GM21786 (cell line): ENCODE data around the gene PAX1.

Experiments used
- ATAC-seq: cut with Tn5 transposase; IDR thresholded peaks from one replicate; pipeline ENCODE4 v1.9.1; 2021; ENCODE audit not compliant: unreplicated experiment

The PAX1 gene

DNA sequence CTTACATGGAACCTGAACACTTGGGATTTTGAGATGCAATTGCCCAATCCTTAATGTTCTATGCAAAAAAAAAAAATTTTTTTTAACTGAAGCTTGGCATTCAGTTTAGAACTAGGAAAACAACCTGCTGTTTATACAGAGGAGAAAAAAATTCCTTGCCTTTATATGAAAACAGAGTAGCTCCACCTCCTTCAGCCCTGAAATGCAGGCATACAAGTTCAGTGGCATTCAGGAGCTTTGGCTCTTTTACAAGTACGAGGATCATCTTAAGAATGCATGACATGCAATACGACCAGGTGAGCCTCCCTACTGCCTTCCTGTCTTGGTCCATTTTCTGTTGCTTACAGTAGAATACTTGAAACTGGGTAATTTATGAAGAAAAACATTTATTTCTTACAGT is 20.4 kb downstream of the PAX1 start:
- ATAC-seq, result no peak

- ATAC-seq, result no peak
Observed at GRCh38 chr20:21729316-21729715, 23.9 kb downstream of the PAX1 start.

DNA sequence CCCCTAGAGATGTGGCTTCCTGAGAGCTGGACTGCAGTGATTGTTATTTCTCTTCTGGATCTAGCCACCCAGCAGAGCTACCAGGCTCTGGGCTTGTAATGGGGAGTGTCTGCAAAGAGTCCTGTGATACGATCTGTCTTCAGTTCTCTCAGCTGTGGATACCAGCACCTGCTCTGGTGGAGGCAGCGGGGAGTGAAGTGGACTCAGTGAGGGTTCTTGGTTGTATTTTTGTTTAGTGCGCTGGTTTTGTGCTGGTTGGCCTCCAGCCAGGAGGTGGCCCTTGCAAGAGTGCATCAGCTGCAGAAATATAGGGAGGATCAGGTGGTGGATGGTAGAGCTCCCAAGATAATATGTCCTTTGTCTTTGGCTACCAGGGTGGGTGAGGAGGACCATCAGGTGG is 33.7 kb downstream of the PAX1 start:
- ATAC-seq, result no peak

DNA sequence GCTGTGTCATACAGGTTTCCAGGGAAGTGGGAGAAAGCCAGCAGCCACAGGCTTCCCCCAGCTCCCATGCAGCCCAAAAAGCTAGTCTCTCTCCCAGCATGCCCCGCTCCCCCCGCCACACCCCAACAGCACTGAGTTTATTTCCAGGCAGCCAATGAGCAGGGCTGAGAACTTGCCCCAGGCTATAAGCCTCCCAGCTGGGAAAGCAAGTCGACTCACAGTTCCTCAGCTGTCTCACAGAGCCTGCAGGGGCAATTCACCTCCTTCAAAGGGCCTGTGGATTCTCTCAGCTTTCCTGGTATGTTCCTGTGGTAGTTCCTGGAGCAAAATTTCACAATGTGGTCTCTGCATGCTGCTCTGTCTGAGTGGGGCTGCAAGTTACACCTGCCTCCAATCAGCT is 34.2 kb downstream of the PAX1 start:
- ATAC-seq, result no peak

DNA sequence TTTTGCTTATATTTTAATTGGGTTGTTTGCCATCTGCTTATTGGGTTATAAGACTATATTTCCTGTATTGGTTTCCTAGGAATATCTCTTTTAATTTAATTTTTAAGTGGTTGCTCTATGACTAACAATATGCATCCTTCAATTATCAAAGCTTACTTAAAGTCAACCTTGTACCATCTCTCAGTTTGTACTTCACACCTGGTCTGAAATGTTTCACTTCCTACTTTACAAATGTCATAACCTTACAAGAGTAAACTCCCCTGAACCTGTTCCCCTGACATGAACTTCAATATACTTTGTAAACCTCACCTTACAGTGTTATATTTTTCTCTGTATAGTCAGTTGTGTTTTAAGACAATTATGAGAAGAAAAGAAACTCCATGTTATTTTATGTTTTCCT is 35.8 kb downstream of the PAX1 start:
- ATAC-seq, result no peak

GRCh38 chr20:21762646-21763045 is 57.2 kb downstream of the PAX1 start:
- ATAC-seq, result no peak

DNA sequence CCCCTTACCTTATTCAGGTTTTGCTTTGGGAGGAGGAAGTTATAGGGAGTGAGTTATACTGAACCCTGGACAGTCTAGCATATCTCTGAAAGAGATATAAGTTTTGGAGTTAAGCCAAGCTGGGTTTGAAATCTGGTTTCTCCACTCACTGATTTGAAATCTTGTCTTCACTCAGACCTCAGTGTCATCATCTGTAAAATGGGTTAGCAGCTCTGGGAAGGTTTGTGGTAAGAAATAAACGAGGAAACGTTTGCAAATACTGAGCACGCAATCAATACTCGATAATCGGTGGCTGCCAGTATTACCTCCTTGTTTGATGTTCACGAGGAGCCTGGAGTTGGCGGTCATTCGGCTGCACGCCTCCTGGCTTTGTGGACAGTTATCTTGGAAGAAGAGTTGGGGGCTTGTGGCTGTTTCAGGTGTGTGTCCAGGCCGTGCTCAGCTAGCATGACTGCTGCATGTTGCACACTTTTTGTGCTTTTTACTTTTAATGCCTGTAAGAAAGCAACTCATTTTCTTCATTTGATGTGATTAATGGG is 61.8 kb downstream of the PAX1 start:
- ATAC-seq, result no peak

DNA sequence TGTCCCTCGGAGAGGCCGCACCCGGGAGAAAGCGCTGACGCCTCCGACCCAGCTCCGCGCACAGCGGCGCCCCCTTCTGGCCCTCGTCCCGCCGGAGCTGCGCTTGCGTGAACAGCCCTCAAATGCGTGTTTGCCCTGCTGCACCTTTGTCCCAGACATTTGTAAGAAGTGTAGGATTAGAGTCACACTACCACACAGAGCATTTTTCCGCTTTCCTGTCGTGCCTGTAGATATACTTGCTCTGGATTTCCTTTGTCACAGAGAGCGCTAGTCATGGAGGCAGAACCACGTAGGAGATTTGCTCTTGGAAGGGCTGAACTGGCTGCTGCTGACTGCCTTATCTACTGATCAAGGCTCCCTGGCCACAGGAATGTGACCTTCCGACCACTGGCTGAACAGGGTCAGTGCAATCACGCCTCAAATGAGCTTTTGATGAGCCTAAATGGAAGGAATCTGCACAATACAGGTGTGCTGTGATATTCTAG is 62.3 kb downstream of the PAX1 start:
- no peak for ATAC-seq
